ENCODE results near the gene STARD3. TPM values are rescaled to one million over a fixed set of nuclear protein-coding genes. Genes with fewer than 3 reads are reported as not detected.
A peak's percentile ranks its signal among the peaks of the same experiment; 100 is the strongest.

STARD3 gene
- total and polyA plus RNA-seq, 2 of the 13 experiments (the other 11 are each of a cell fraction or from before 2014, with no cell fraction given) = 34.6 to 100 TPM

GRCh38 chr17:39699818-39700147, 62.8 kb downstream of the STARD3 start, which contains the start of gene ERBB2 (continued):
- TF ChIP-seq ZBTB37 (CRISPR knock-in tag; IDR thresholded peaks at IDR 0.05) (no peak), TP53 (CRISPR knock-in tag; conservative IDR thresholded peaks at IDR 0.05) (no peak), FOXO4 (CRISPR knock-in tag; conservative IDR thresholded peaks at IDR 0.05) (no peak), RERE (CRISPR knock-in tag; IDR thresholded peaks at IDR 0.05; ENCODE audit: low read depth) (no peak), SALL1 (CRISPR knock-in tag; IDR thresholded peaks at IDR 0.05) (0 out of 2 replicates have a peak, but pooled peaks have one; percentile 29), ZHX2 (IDR thresholded peaks at IDR 0.05; ENCODE audit: low read depth) (no peak), ZHX2 (CRISPR knock-in tag; IDR thresholded peaks at IDR 0.05; ENCODE audit: borderline replicate concordance) (no peak), NR3C1 (CRISPR knock-in tag; IDR thresholded peaks at IDR 0.05) (no peak), PATZ1 (CRISPR knock-in tag; IDR thresholded peaks at IDR 0.05) (peak; percentile 90), ZSCAN9 (CRISPR knock-in tag; IDR thresholded peaks at IDR 0.05; ENCODE audit: borderline replicate concordance) (peak; percentile 60), CREB1 (IDR thresholded peaks at IDR 0.05) (no peak), CREB1 (CRISPR knock-in tag; IDR thresholded peaks at IDR 0.05) (no peak), HMGA1 (CRISPR knock-in tag; conservative IDR thresholded peaks at IDR 0.05) (no peak), ZNF496 (CRISPR knock-in tag; IDR thresholded peaks at IDR 0.05; ENCODE audit: insufficient replicate concordance) (no peak)

All from HepG2 (cell line).